ENCODE results near the gene CMTM6.

The CMTM6 gene

DNA sequence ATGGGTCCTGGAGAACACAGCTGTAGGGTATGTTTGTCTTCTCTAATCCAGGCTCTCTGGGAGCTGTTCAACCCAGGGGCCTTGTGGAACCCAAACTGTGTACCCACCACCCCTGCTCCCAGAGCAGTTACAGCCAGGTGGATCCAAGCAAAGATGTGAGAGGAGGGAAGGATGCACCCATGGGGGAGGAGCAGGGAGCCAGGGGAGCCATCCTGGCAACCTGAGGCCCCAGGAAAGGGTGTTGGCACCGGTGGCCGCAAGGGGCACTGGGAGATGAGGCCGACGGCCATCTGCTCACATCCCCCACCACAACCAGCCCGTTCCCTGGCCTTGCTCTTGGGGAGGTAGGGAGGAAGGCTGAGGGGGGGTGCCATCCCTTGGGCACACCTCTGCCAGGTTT is 43.2 kb downstream of the CMTM6 start:
- TF ChIP-seq CREB1 (IDR thresholded peaks at IDR 0.05; ENCODE audit: low read depth) (no peak), YY1 (IDR thresholded peaks at IDR 0.05; ENCODE audit: low read depth) (no peak), FOXM1 (IDR thresholded peaks at IDR 0.05; ENCODE audit: borderline replicate concordance, low read depth) (no peak), EP300 (IDR thresholded peaks at IDR 0.05; ENCODE audit: borderline replicate concordance) (no peak), TCF12 (IDR thresholded peaks at IDR 0.05; ENCODE audit: low read depth) (no peak), CEBPB (IDR thresholded peaks at IDR 0.05) (no peak), ZBTB7A (IDR thresholded peaks at IDR 0.05; ENCODE audit: low read depth) (no peak), TEAD4 (IDR thresholded peaks at IDR 0.05) (no peak), RAD21 (IDR thresholded peaks at IDR 0.05; ENCODE audit: low read depth) (no peak), EGR1 (IDR thresholded peaks at IDR 0.05) (no peak), NFIC (IDR thresholded peaks at IDR 0.05) (no peak), TAF1 (IDR thresholded peaks at IDR 0.05; ENCODE audit: low read depth) (no peak)
- TF ChIP-seq, protein P1, sequence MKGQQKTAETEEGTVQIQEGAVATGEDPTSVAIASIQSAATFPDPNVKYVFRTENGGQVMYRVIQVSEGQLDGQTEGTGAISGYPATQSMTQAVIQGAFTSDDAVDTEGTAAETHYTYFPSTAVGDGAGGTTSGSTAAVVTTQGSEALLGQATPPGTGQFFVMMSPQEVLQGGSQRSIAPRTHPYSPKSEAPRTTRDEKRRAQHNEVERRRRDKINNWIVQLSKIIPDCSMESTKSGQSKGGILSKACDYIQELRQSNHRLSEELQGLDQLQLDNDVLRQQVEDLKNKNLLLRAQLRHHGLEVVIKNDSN (IDR thresholded peaks at IDR 0.05), result no peak
- TF ChIP-seq, protein P2, sequence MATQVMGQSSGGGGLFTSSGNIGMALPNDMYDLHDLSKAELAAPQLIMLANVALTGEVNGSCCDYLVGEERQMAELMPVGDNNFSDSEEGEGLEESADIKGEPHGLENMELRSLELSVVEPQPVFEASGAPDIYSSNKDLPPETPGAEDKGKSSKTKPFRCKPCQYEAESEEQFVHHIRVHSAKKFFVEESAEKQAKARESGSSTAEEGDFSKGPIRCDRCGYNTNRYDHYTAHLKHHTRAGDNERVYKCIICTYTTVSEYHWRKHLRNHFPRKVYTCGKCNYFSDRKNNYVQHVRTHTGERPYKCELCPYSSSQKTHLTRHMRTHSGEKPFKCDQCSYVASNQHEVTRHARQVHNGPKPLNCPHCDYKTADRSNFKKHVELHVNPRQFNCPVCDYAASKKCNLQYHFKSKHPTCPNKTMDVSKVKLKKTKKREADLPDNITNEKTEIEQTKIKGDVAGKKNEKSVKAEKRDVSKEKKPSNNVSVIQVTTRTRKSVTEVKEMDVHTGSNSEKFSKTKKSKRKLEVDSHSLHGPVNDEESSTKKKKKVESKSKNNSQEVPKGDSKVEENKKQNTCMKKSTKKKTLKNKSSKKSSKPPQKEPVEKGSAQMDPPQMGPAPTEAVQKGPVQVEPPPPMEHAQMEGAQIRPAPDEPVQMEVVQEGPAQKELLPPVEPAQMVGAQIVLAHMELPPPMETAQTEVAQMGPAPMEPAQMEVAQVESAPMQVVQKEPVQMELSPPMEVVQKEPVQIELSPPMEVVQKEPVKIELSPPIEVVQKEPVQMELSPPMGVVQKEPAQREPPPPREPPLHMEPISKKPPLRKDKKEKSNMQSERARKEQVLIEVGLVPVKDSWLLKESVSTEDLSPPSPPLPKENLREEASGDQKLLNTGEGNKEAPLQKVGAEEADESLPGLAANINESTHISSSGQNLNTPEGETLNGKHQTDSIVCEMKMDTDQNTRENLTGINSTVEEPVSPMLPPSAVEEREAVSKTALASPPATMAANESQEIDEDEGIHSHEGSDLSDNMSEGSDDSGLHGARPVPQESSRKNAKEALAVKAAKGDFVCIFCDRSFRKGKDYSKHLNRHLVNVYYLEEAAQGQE (IDR thresholded peaks at IDR 0.05; ENCODE audit: low read depth), result no peak
- TF ChIP-seq, protein P3, sequence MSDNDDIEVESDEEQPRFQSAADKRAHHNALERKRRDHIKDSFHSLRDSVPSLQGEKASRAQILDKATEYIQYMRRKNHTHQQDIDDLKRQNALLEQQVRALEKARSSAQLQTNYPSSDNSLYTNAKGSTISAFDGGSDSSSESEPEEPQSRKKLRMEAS (IDR thresholded peaks at IDR 0.05), result no peak

DNA sequence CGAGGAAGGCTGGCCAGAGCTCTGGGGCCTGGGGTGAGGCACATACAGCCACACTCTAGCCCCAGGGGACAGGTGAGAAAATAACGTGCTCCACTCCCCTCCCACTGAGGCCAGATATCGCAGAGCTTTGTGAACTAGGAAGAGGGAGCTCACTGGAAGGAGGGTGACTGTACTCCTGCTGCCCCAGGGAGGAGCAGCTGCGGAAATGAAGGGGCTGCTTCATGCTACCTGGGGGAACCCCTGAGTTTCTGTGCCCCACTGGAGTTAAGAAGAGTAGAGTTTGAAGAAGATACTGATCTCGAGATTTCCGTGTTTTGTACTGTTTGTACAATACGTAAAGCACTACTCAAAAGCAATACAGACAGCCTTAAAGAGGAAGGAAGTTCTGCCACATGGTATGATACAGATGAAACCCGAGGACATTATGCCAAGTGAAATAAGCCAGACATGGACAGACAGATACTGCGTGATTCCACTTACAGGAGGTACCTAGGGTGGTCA is 44.6 kb downstream of the CMTM6 start:
- TF ChIP-seq TCF12 (IDR thresholded peaks at IDR 0.05; ENCODE audit: low read depth) (no peak), NFIC (IDR thresholded peaks at IDR 0.05) (no peak), ZBTB7A (IDR thresholded peaks at IDR 0.05; ENCODE audit: low read depth) (no peak), TEAD4 (IDR thresholded peaks at IDR 0.05) (no peak), EGR1 (IDR thresholded peaks at IDR 0.05) (no peak), RAD21 (IDR thresholded peaks at IDR 0.05; ENCODE audit: low read depth) (no peak), CEBPB (IDR thresholded peaks at IDR 0.05) (no peak), TAF1 (IDR thresholded peaks at IDR 0.05; ENCODE audit: low read depth) (no peak), FOXM1 (IDR thresholded peaks at IDR 0.05; ENCODE audit: borderline replicate concordance, low read depth) (no peak), CREB1 (IDR thresholded peaks at IDR 0.05; ENCODE audit: low read depth) (no peak), EP300 (IDR thresholded peaks at IDR 0.05; ENCODE audit: borderline replicate concordance) (no peak)
- TF ChIP-seq, protein P2 (IDR thresholded peaks at IDR 0.05; ENCODE audit: low read depth), result no peak
- TF ChIP-seq, protein P3 (IDR thresholded peaks at IDR 0.05), result no peak
- TF ChIP-seq, protein P1 (IDR thresholded peaks at IDR 0.05), result no peak

DNA sequence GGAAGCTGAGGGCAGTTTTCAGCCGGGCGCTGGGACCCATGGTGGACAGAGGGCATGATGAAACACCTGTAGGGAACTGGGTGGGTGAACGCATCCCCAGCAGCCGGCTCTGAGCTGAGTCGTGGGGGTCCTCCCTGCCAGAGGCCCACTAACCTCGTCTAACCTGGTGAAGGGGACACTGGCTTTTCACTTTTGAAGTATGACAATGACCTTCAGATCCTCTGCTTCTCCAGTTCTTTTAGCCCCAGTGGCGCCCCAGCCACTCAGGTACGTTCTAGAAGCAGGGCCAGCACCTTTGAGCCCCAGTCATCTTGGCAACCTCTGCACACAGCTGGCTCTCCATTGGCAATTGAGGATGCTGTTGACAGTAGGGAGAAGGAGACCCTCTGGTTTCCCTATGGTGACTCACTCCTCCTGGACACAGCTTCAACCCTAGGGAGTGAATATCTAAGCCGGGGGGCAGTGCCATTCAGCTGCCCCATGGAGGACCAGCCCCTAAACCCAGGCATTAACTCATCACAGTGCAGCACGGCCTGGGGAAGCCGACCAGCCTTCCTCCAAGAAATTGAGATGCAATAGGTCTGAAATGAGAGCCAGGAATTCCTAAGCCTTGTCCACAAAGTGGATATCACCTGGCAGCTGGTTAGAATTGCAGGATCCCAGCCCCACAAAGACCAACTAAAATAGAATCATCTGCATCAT is 46.1 kb downstream of the CMTM6 start:
- TF ChIP-seq TCF12 (IDR thresholded peaks at IDR 0.05; ENCODE audit: low read depth), result no peak
- TF ChIP-seq, protein P3 (IDR thresholded peaks at IDR 0.05), result no peak
- no peak for TF ChIP-seq EP300 (IDR thresholded peaks at IDR 0.05; ENCODE audit: borderline replicate concordance)
- no peak for TF ChIP-seq TEAD4 (IDR thresholded peaks at IDR 0.05)
- TF ChIP-seq, protein P1 (IDR thresholded peaks at IDR 0.05), result no peak
- no peak for TF ChIP-seq TAF1 (IDR thresholded peaks at IDR 0.05; ENCODE audit: low read depth)
- TF ChIP-seq, protein P2 (IDR thresholded peaks at IDR 0.05; ENCODE audit: low read depth), result no peak
- TF ChIP-seq NFIC (IDR thresholded peaks at IDR 0.05), result no peak
- TF ChIP-seq RAD21 (IDR thresholded peaks at IDR 0.05; ENCODE audit: low read depth), result no peak
- no peak for TF ChIP-seq EGR1 (IDR thresholded peaks at IDR 0.05)
- no peak for TF ChIP-seq CREB1 (IDR thresholded peaks at IDR 0.05; ENCODE audit: low read depth)
- TF ChIP-seq ZBTB7A (IDR thresholded peaks at IDR 0.05; ENCODE audit: low read depth), result no peak
- TF ChIP-seq CEBPB (IDR thresholded peaks at IDR 0.05), result no peak
- no peak for TF ChIP-seq FOXM1 (IDR thresholded peaks at IDR 0.05; ENCODE audit: borderline replicate concordance, low read depth)
